Mesodermal cell (in vitro differentiated cells): Measurements from ENCODE around the gene GALR2. TPM values are rescaled to one million over a fixed set of nuclear protein-coding genes. Genes with fewer than 3 reads are reported as not detected.

Source experiments
- H3K27ac ChIP-seq: 2 replicates; pipeline ENCODE4 v1.7.0; 2013; ENCODE audit warnings: mild to moderate bottlenecking, low read depth, low read length, moderate library complexity; ENCODE audit not compliant: severe bottlenecking
- H3K36me3 ChIP-seq: 2 replicates; pipeline ENCODE4 v1.7.1; 2013; ENCODE audit warnings: mild to moderate bottlenecking, low read length, moderate library complexity; ENCODE audit not compliant: control insufficient read depth, insufficient read depth
- H3K4me1 ChIP-seq: one replicate; pipeline ENCODE4 v1.7.1; 2013; ENCODE audit warnings: mild to moderate bottlenecking, low read length; ENCODE audit not compliant: insufficient read depth, control insufficient read depth, poor library complexity, severe bottlenecking
- H3K4me3 ChIP-seq: 2 replicates; pipeline ENCODE4 v1.7.0; 2013; ENCODE audit warnings: low read length, control low read depth, mild to moderate bottlenecking; ENCODE audit not compliant: insufficient read depth, poor library complexity, severe bottlenecking; ENCODE audit errors: extremely low read depth
- H3K9me3 ChIP-seq: 2 replicates; pipeline ENCODE4 v1.7.1; 2013; ENCODE audit warnings: mild to moderate bottlenecking, low read length, moderate library complexity; ENCODE audit not compliant: control insufficient read depth
- WGBS, 2 experiments: methylation state at CpG; one replicate each; pipeline ENCODE4 v1.1.5; 2013; ENCODE audit warnings: missing lambda C conversion rate in 2 of 2; ENCODE audit not compliant: insufficient coverage in 2 of 2; 5-methylcytosine and 5-hydroxymethylcytosine counted together
- polyA plus RNA-seq, 2 experiments: library from polyadenylated mRNA; stranded (reverse); fragments of 50-300 nt; gene quantifications; one replicate each; pipeline ENCODE4 v1.2.3, GENCODE V29; 2013

Gene GALR2
- polyA plus RNA-seq (2013, experiment 1 of 2), result not detected
- not detected for polyA plus RNA-seq (2013, experiment 2 of 2)

- Histone ChIP-seq H3K27ac (no peak within 1 kb of the TSS), H3K4me1 (peaks cover 11% of the 10 kb centered on the region), H3K9me3 (no peaks in the 10 kb centered on the region), H3K36me3 (no peaks in the 10 kb centered on the region), H3K4me3 (peak within 1 kb of the TSS; percentile 12)
- WGBS, 2 experiments, result 1 to 3% methylated on average over 65 to 80 of the region's 92 CpGs
Observed at GRCh38 chr17:76074390-76075363, at the start of gene GALR2. Gene GALR2 (plus strand): TSS chr17:76074781. CDS start chr17:76074884, 103 bp downstream.

- Histone ChIP-seq H3K36me3 (no peaks in the 10 kb centered on the region), H3K9me3 (no peaks in the 10 kb centered on the region), H3K4me3 (no peak overlapping the region), H3K27ac (no peak overlapping the region), H3K4me1 (no peaks in the 10 kb centered on the region)
- 90 to 94% methylated on average over 11 to 12 of the region's 12 CpGs for WGBS, 2 experiments
Observed at GRCh38 chr17:76025294-76025693, 49.3 kb upstream of the GALR2 start.

GRCh38 chr17:76026714-76027158, 47.8 kb upstream of the GALR2 start:
- WGBS, 2 experiments, result 87 to 97% methylated on average over 4 to 8 of the region's 15 CpGs

GRCh38 chr17:76027159-76027839, 47.3 kb upstream of the GALR2 start, which contains the start of gene EVPL:
Gene EVPL (minus strand): TSS chr17:76027306. CDS start chr17:76027198, 108 bp downstream.
- Histone ChIP-seq H3K36me3 (no peaks in the 10 kb centered on the region), H3K4me1 (no peaks in the 10 kb centered on the region)
- WGBS, 2 experiments, result 86 to 93% methylated on average over 16 to 20 of the region's 24 CpGs

More at GRCh38 chr17:76026714-76027158, 47.8 kb upstream of the GALR2 start:
- H3K4me1 ChIP-seq, result no peaks in the 10 kb centered on the region
- no peak overlapping the region for H3K4me3 ChIP-seq
- H3K9me3 ChIP-seq, result no peaks in the 10 kb centered on the region
- H3K36me3 ChIP-seq, result no peaks in the 10 kb centered on the region
- H3K27ac ChIP-seq, result no peak overlapping the region

GRCh38 chr17:76032073-76032779, 42.4 kb upstream of the GALR2 start:
- 95 to 96% methylated on average over 15 to 17 of the region's 20 CpGs for WGBS, 2 experiments

More at GRCh38 chr17:76027159-76027839, 47.3 kb upstream of the GALR2 start, which contains the start of gene EVPL:
- Histone ChIP-seq H3K27ac (no peak within 1 kb of the TSS), H3K9me3 (no peaks in the 10 kb centered on the region), H3K4me3 (no peak within 1 kb of the TSS)

GRCh38 chr17:76032780-76033108, 41.8 kb upstream of the GALR2 start:
- Histone ChIP-seq H3K4me3 (no peak overlapping the region), H3K4me1 (no peaks in the 10 kb centered on the region), H3K27ac (no peak overlapping the region), H3K9me3 (peaks cover 5% of the 10 kb centered on the region), H3K36me3 (peaks cover 4% of the 10 kb centered on the region)
- 98 to 100% methylated on average over 1 to 4 of the region's 5 CpGs for WGBS, 2 experiments

More at GRCh38 chr17:76032073-76032779, 42.4 kb upstream of the GALR2 start:
- H3K27ac ChIP-seq, result no peak overlapping the region
- H3K4me1 ChIP-seq, result no peaks in the 10 kb centered on the region
- H3K9me3 ChIP-seq, result peaks cover 5% of the 10 kb centered on the region
- H3K36me3 ChIP-seq, result no peaks in the 10 kb centered on the region
- no peak overlapping the region for H3K4me3 ChIP-seq

GRCh38 chr17:76033139-76033538, 41.4 kb upstream of the GALR2 start:
- peaks cover 5% of the 10 kb centered on the region for H3K9me3 ChIP-seq
- H3K4me1 ChIP-seq, result no peaks in the 10 kb centered on the region
- H3K4me3 ChIP-seq, result no peak overlapping the region
- WGBS, 2 experiments, result 95 to 96% methylated on average over 6 of the region's 6 CpGs
- no peak overlapping the region for H3K27ac ChIP-seq
- peaks cover 6% of the 10 kb centered on the region for H3K36me3 ChIP-seq

GRCh38 chr17:76034428-76035350, 39.9 kb upstream of the GALR2 start:
- 90 to 92% methylated on average over 9 to 12 of the region's 13 CpGs for WGBS, 2 experiments
- no peaks in the 10 kb centered on the region for H3K4me1 ChIP-seq
- no peak overlapping the region for H3K4me3 ChIP-seq
- H3K36me3 ChIP-seq, result peaks cover 18% of the 10 kb centered on the region
- no peak overlapping the region for H3K27ac ChIP-seq
- H3K9me3 ChIP-seq, result peaks cover 5% of the 10 kb centered on the region

GRCh38 chr17:76036497-76037261, 37.9 kb upstream of the GALR2 start:
- WGBS, 2 experiments, result 73 to 76% methylated on average over 17 of the region's 22 CpGs
- H3K27ac ChIP-seq, result no peak overlapping the region
- peaks cover 5% of the 10 kb centered on the region for H3K9me3 ChIP-seq
- H3K36me3 ChIP-seq, result peaks cover 38% of the 10 kb centered on the region
- H3K4me3 ChIP-seq, result no peak overlapping the region
- no peaks in the 10 kb centered on the region for H3K4me1 ChIP-seq
